Forelimb muscle (tissue), 1 donor: ENCODE data around the gene TCF15. TPM values are rescaled to one million over a fixed set of nuclear protein-coding genes. Genes with fewer than 3 reads are reported as not detected.

Experiments
- DNase-seq: peaks from one replicate; pipeline ENCODE4 v3.0.0-alpha.2; 2013; ENCODE audit warnings: low read depth
- polyA plus RNA-seq: library from polyadenylated mRNA; unstranded; fragments of 120-200 nt; gene quantifications from one replicate; pipeline ENCODE4 v1.2.1, GENCODE V29; 2013; ENCODE audit not compliant: insufficient read length

Gene TCF15
- polyA plus RNA-seq, 1 donor = 5.3 TPM

DNA sequence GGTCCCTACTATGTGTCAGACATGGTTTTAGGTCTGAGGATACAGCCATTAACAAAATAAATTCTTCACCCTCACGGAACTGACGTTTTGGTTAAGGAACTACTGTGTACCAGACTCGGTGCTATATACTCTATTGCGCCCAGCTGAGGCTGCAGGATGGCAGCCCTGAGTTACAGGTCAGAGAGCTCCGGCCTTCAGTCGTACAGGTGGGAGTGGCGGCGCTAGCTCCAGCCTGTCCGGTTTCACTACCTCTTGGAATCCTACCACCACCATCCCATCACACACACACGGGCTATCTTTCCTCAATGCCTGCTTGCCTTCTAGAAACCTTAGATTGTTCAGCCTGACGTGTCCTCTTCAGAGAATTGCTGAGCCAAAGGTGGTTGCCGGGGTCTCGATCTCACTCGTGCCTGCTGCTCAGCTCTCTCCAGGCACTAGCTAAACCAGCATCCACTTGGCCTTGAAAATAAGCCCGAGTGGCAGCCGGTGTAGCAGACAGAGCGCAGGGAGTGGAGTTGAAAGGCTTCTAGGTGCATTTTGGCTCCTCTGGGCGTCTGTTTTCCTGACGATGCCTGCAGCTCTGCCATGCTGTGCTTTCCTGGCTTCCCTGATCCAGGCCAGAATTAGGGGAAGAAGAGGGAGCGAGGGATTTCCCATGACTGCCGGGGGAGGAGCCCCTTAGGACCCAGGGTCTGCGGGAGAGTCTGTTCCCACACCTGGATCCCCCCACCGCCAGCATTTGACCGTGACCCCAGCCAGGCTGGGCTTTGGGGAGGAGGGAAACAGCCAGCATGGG, 1.1 kb upstream of the TCF15 start:
- no peak for DNase-seq

DNA sequence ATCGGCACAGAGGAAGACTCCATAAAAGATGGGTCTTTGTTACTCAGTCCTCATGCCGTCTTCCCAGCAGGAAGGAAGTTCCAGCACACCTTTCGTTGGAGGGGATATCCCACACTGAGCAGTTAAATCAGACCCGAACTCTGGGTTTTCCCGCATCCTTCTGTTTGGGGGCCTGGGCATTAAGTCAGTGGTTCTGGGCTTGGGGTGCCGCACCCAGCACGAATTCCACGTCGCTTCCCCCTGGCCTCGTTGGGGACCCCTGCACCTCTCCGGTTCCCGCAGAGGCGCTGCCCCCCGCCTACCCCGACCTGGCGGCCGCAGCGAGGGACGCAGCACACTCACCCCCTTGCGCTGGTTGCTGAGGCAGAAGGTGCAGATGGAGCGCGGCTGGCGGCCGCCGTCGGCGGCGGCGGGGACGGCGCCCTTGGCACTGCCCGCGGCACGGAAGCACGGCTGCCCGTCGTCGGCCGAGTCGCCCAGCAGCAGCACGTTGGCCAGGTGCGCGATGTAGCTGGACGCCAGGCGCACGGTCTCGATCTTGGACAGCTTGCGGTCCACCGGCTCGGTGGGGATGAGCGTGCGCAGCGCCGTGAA, 641 bp downstream of the TCF15 start:
- DNase-seq = no peak

DNA sequence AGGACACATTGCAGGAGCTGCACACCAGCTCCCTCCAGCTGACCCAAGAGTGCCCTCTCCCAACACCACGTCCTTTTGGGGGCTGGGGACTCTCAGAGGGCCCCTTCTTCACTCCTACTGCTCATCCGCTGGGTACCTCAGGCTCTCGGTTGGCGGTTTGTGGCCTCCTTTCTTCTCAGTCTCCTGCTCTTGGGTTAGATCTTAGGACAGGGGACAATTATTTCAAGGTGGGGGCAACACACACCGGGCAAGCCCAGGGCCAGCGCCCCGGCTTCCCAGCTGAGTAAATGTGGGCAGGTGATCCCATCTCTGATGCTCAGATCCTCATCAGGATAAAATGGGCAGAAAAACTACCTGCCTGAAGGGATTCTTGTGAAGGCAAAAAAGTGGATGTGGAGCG, 1.1 kb downstream of the TCF15 start:
- no peak for DNase-seq

DNA sequence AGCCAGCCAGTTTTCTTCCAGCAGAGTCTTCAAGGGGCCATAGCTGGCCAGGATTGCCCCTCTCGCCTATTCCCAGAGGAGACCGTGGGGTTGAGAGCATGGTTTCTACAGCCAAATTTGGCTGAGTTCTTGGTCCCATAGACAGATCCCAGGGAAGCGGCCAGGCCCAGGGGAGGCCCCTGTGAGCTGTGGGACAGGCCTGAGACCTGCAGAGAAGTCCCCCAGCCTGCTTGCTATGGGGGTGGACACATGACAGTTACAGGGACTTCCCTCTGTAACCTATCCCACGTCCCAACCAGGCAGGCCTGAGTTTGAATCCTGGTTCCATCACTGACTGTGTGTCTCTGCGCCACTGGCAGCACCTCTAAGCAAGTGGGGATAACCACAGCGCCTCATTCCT, 2.6 kb downstream of the TCF15 start:
- DNase-seq = no peak

DNA sequence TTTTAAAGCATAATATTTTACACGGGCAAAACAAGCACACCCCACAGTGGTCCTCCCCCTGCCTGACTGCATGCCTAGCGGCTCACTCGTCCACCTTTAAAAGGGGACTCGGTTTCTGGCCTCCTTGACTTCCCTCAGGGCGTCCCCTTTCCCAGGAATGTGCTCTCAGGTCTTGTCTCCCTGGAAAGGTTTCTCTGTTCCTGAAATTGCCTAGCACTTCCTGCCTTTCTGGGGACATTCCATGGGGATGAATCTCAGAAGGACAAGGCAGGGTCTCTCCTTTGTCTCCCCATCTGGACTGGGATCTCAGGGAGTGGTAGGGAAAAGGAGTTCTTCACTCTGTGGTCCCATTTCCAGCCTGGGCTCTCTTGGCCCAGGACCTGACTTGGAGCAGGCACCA, 4.9 kb downstream of the TCF15 start:
- DNase-seq = no peak

DNA sequence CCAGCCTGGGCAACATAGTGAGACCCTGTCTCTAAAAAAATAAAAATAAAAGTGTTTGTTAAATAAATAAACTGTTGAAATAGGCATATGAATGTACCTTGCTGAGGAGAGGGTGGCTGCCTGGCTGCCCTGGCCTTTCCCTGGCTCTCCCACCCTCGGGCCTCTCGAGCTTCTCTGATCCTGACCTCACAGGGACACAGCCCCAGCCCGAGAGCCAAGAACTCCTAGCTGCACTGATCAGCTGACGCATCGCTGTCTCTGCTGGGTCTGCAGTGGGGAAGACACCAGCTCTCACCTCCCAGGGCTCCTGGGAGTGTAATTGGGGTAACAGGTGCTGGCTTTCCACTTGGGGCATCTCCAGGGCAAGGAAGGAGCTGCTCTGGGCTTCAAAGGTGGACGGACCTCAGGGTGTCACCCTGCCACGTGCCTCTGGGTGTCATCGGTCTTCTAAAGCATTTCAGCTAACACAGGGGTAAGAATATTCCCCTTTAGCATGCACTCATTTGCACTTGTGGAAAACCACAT, 6.9 kb downstream of the TCF15 start:
- DNase-seq = no peak

DNA sequence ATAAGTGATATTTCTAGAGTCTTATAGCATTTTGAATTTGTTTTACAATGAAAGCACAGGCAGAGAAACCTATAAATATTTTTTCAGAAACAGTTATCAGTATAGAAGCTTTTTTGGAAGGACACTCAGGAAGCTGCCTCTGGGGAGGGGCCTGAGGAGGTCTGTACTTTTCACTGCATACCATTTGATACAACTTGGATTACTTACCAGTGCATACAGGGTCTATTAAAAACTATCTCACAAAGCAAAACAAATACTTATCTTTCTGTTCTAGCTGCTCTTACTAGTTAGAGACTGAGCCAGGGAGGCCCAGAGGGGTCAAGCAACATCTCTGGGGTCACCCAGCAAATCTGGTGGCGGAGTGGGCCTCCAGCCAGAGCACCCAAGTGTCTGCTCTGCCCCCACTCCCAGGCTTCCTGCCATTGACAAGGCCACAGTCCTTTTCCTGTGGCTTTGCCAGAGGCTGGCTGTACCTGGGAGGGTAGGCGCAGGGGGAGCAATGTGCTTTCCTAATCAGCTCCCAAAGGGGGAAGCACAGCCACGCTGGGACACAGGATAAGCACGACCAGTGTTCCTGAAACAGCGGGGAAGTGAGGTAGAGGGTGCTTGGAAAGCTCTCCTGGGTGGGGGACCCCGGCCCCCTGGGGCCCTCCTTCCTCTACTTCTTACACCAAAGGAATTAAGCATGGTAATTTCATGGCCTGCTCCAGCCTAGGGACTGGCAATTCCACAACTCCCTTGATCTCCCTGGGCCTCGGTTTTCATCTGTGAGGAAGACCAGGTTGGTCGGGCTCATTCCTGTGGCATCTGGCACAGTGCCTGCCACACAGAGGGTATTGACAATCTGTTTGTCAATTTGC, 7.8 kb downstream of the TCF15 start:
- DNase-seq = no peak

DNA sequence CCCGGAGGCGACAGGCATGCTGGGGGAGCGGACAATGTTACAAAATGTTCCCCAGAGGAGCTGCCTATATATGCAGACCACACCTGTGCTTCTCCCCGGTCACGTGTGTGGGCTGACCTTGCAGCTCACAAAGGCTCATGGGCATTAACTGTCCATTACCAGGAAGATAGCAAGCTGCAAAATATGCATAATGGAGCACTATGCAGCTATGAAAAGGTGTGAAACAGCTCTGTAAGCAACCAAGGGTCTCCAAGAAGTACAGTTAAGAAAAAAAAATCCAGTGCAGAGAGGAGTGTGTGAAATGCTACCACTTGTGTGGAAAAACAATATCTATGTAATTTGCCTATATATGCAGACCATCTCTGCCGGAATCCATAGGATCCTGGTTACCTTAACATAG, 9.4 kb downstream of the TCF15 start:
- no peak for DNase-seq

DNA sequence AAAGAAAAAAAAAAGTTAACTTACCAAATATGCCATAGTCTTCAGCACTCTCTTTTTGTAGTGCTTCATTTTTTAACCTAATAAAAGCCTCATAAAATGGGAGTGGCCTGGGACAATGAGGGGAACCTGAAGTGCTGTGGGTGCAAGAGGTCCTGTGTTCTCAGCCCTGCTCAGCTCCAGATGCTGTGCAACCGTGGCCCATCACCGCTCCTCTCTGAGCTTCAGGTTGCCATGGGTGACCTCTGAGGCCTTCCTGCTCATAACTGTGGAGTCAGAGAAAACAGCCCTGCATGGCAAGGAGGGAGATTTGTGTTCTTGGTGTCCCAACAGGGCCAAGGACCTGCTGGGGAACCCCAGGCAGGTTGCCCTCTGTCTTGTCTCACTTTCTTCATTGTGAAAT, 10.0 kb downstream of the TCF15 start:
- no peak for DNase-seq

DNA sequence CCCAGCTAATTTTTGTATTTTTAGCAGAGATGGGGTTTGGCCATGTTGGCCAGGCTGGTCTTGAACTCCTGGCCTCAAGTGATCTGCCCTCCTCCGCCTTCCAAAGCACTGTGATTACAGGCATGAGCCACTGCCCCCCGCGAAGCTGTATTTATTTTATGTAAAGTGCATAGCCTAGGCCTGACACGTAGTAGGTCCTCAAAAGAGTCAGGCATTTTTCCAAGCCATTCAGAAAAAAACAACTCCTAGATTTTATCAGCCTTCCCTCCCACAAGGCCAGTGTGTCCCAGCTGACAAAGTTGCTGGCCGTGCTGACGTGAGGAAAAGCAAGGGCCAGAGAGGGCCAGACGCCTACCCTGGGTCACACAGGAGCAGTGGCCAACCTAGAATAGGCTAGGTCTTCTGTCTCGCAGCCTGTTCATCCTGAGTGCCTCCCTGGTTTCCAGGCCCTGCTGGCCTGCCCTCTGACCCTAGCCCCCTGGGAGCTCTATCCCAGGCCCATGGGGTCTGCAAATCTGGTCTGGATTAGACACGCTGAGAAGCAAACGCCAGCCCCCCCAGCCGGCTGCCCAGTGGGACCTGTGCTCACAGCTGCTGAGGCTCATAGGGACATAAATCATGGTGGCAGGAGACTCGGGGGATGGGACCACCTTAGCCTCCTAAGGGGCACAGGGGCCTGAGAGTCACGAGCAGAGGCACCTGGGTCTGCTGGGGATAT, 11.8 kb downstream of the TCF15 start:
- no peak for DNase-seq

DNA sequence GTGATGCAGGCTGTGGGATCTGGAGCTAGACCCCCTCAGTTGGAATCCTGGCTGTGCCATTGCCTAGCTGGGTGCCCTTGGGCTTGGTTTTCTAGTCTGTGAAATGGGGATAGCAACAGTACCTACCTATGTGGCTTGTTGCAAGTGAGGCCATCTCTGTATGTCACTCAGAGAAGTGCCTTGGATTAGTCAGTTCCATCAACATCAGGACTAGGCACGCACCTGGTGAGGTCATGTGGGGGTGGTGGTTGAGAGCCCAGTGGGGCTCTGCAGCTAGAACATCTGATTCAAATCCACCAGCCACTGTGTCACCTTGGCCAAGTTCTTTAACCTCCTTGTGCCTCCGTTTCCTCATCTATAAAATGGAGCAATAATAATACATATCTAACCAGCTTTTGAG, 12.5 kb downstream of the TCF15 start:
- DNase-seq = no peak

DNA sequence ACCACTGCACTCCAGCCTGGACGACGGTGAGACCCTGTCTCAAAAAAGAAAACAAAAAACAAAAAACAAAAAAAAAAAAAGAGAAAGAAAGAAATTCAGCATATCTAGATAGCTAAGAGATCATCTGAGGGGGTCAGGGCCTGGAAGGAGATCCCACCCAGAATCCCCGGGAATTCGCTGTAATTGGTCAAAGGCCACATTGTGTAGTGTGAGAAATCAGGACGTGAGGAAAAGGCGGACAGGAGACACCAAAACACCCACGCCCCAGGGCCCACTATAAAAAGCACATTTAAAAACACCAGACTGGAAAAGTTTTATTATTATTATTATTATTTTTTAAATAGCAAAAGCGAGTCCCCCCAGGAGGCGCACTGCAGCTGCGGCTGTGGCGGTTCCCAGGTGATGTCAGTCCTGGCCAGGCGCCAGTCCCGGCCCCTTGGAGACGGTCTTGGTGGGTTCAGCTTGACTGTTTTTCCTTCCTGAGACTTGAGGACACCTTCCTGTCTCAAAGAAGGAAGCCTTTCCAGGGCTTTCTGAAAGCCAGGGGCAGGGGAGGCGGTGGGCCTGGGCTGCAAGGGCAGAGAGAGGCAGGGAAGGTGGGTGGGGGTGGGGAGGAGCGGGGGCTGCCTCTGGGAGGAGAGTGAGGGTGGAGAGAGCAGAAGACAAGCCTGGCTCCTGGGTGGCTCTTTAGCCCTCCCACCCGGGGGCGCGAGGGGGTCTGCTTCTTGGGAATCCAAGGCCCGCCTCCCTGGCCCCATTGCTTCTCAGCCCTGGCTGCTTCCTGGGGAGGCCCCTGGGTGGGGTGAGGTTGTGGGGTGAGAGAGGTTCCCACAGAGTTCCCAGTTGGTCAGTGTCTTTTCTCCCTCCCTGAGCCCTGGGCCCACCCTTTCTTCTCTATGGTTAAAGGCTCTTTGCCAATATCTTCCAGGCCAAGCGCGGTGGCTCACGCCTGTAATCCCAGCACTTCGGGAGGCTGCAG, 14.5 kb downstream of the TCF15 start:
- peak; percentile 48 for DNase-seq

DNA sequence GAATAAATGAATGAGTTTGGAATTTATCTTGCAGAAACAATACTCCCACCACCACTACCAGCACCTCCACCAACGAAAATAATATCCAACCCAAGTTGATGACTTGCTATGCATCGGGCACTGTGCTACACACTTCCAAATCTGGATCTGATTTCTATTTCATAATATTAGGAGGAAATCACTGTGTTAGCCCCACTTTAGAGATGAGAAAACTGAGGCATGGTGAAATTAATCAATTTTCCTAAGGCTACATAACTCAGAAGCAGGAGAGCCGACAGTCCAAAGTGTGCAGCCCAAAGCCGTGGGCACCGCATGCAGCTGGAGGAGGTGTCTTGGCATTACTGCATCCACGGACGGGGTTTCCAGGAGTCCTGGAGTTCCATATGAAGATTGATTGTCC, 17.6 kb downstream of the TCF15 start:
- DNase-seq = no peak

DNA sequence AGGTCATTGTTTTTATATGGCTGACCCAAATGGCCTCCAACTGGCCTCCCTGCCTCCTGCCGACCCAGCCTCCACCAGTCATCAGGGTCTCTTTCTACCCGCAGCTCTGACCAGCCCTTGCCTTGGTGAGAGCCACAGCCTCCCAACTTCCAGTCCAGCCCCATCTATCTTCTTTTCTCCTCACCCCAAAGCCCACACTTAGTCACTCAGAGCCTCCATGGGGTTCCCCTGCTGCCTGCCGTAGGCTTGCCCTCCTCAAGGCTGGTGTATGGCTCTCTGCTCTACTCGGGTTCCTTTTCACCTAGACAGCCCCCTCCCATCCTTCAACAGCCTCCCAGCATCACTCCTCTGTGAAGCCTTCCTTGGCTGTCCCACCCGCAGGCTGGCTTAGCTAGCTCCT, 18.2 kb downstream of the TCF15 start:
- no peak for DNase-seq

DNA sequence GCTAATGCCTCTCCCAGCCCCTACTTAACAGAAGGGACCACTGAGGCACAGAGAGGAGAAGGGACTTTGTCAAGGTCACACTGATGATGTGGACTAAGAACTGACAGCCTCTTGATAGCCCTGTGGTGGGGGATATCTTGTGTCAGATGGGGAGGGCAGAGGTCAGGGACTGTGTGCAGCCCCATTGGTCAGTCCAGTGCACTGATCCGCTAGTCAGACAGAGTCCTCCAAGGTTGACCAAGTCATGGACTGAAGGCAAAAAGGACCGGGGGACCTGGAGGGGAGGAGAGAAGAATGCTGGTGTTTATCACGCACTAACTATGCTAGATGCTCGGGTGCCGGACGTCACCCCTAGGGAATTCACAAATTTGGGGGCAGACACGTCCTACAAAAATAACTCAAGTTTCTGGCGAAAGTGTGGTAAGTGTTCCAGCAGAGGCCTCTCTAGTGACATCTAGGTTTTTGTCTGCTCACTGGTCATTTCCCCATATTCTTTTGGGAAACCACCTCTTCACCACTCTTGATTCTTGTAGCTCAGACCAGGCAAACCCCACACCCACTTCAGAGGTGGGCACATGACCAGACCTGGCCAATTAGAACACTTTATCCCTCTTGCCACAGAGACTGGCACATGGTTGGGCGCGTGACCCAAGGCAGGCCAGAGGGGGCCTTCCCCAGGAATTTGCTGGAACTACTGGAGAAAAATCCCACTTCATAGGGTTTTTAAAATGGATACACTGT, 21.0 kb downstream of the TCF15 start:
- DNase-seq = no peak

DNA sequence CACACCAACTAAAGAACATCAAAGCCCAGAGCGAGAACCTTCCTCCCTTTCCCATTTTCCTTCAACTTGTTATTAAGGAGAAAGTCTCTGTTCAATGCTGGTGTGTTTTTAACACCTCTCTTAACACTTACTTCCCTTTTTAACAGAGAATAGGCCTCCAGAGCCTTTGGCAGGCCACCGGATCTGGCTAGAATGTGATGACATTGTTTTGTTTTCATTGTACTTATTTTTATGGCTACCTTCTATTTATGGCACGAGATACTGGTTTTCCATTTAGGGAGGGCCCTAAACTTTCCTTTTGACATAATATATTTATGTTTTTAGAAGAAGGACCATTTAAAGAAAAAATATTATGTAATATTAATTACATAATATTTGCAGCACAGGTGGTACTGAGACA, 21.6 kb downstream of the TCF15 start:
- DNase-seq = no peak

DNA sequence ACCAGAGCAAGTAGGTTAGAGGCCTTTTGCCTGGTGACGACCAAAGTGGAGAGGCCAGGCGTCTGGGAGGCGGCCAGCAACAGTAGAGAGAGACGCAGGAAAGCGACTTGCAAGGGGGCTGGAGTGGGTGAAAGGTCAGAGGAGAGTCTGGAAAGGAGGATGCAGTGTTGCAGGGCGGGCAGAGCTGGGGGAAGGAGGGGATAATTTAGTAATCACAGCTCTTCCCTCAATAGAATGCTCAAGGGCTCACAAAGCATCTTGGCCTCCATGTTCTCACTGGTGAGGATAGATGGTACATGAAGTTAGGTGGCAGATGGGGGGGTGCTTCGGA, 25.2 kb downstream of the TCF15 start:
- no peak for DNase-seq

DNA sequence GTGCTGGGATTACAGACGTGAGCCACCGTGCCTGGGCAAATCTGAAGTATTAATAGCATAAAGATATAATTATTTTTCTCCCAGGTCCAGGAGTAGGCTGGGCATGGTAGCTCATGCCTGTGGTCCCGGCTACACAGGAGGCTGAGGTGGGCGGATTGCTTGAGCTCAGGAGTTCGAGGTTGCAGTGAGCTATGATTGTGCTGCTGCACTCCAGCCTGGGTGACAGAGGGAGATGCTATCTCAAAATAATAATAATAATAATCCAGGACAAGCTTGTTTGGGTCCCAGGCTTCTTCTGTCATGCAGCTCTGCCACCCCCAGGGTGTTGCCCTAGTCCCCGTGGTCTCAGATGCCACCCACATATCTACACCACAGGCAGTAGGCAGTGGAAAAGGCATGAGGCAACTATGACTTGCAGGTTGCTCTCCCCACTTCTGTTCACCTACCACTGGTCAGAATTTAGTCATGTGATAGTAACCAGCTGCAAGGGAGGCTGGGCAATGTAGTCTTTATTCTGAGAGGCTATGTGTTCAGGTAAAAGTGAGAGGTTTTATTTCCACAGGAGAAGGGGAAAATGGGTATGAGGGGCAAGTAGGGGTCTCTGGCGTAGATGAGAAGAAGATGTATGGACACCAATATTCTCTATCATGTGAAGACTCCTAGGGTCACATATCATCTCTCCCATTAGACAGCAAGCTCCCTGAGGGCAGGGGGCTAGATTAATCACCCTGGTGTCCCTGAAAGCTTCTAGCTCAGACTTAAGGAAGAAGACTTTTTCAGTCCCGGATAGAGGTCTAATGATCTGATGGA, 25.7 kb downstream of the TCF15 start:
- no peak for DNase-seq

DNA sequence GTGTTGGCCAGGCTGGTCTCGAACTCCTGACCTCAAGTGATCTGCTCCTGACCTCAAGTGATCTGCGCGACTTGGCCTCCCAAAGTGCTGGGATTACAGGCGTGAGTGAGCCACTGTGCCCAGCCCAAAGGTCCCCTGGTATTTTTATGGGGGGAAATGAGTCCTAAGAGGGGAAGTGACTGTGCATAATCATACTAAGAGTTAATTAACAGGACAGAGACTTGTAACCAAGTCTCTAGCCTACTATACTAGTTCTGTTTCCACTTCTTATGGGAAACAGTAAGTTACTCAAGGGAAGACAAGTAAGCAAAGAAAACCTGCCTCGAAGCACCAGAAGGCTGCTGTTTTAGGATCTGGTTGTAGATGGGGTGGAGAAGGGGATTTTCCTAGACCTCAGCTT, 27.9 kb downstream of the TCF15 start:
- no peak for DNase-seq
